Measurements from ENCODE around the gene PDE2A.

GRCh38 chr11:72570893-72571661, 103.1 kb downstream of the PDE2A start:
- no peak for TF ChIP-seq CTCF (IDR thresholded peaks at IDR 0.05)
- no peak for TF ChIP-seq POLR2A (IDR thresholded peaks at IDR 0.05)
